DMS153 treated with DMSO at 0.1 percent for 48 hours (cell line): ENCODE results near the gene ZNF787.
"Not testable (repeated sequence)": the region's sequence is repeated elsewhere in the genome, so short reads cannot be mapped to it uniquely, and the experiment has no call there.

Experiments used
- DNase-seq: peaks from one replicate; lab custom pipeline; 2025; ENCODE audit not compliant: unreplicated experiment; lab: John Stamatoyannopoulos, UW

Gene ZNF787

GRCh38 chr19:56121180-56122167 is at the start of gene ZNF787:
Gene ZNF787, minus strand, starts transcription at chr19:56121295. Its CDS starts 18,078 bp downstream, at chr19:56103217.
- peak; percentile 85 for DNase-seq

DNA sequence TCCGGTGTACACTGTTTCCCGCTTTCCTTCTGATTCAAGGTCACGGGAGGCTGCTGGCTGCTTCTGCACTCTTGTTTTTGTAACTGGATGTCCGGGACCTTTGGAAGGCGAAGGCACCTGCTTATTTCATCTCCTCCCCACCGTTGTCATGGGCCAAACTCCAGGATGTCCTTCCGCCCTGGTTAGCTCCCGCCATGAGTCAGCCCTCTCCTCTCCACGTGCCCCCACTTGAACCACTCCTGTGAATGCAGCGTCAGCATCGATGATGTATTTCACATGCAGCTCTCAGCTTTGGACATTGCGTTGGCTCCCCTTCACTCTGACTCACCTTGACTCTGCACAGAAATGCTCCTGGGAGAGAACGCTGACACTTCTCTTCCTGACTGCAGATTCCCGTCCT is 49.2 kb upstream of the ZNF787 start:
- peak; percentile 23 for DNase-seq

DNA sequence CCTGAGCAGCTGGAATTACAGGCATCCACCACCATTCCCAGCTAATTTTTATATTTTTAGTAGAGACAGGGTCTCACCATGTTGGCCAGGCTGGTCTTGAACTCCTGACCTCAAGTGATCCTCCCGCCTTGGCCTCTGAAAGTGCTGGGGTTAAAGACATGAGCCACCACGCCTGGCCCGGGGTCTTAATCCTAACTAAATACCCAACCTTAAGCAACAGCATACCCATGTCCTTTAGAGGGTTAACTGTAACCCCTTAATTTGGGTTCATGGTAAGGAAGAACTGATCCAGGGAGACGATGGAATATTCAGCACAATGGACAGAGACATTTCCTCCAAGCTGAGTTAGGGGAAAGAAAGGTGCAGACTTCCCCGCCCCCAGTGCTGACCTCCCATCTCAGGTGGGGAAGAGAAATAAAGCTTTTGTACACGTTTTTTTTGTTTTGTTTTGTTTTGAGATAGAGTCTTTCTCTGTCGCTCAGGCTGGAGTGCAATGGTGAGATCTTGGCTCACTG is 46.0 kb upstream of the ZNF787 start:
- DNase-seq = no peak

DNA sequence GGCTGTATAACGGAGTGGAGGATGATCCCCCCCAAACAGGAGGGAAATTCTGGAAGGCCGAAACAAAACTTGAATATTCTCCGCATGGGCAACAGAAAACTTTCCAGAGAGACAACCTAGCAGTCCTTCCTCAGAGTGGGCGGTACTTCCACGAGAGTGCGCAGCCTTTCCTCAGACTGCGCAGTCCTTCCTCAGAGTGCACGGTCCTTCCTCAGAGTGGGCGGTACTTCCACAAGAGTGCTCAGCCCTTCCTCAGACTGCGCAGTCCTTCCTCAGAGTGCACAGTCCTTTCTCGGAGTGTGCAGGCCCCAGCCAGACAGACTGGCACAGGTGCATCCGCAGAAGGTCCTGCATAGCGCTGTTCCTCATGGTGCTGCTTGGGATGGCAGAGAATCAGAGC is 42.0 kb upstream of the ZNF787 start:
- no peak for DNase-seq

DNA sequence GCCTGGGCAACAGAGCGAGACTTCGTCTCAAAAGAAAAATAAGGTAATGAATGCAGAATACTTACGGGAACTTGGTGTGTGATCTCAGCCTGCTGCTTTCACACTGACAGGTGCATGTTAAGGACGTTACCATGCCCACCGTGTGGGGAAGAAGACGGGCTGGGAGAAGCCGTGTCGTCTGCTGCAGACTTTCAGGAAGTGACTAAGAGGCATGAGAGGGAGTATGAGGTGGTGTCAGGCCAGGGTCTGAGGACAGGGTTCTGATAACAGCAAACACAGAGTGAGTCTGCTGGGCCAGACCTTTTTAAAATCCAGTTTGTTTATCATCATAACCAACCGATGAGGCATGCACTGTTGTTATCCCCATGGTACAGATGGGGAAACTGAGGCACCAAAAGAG is 41.2 kb upstream of the ZNF787 start:
- no peak for DNase-seq

GRCh38 chr19:56161534-56161933 is 40.4 kb upstream of the ZNF787 start:
- DNase-seq = no peak

DNA sequence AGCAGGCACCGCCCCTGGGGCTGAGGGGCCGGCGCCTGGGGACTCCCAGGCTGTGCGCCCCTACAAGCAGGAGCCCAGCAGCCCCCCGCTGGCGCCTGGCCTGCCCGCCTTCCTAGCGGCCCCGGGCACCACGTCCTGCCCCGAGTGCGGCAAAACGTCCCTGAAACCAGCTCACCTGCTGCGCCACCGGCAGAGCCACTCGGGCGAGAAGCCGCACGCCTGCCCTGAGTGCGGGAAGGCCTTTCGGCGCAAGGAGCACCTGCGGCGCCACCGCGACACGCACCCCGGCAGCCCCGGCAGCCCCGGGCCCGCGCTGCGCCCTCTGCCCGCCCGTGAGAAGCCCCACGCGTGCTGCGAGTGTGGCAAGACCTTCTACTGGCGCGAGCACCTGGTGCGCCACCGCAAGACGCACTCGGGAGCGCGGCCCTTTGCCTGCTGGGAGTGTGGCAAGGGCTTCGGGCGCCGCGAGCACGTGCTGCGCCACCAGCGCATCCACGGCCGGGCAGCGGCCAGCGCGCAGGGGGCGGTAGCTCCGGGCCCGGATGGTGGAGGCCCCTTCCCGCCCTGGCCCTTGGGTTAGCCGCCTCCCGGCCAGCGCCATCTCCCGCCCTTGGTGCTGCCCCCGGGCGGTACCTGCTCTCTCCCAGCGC is 38.7 kb upstream of the ZNF787 start:
- no peak for DNase-seq

DNA sequence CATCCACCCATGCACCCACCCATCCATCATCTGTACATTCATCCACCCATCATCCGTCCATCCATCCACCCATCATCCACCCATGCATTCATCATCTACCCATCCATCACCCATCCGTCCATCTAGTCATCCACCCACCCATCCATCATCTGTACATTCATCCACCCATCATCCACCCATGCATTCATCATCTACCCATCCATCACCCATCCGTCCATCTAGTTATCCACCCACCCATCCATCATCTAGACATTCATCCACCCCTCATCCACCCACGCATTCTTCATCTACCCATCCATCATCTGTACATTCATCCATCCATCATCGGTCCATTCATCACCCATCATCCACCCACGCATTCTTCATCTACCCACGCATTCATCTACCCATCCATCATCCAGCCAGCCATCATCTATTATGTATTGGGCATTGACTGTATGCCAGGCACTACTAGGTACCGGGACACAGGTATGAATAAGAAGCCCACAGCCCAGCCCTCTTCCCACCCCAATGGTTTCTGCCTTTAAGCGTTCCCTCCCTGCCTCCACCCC is 38.0 kb upstream of the ZNF787 start:
- DNase-seq = no peak

- no peak for DNase-seq
These were observed 37.2 kb upstream of the ZNF787 start for GRCh38 chr19:56158170-56158757.

GRCh38 chr19:56156768-56157167 is 35.7 kb upstream of the ZNF787 start:
- no peak for DNase-seq

GRCh38 chr19:56155124-56155687 is 34.1 kb upstream of the ZNF787 start:
- no peak for DNase-seq

DNA sequence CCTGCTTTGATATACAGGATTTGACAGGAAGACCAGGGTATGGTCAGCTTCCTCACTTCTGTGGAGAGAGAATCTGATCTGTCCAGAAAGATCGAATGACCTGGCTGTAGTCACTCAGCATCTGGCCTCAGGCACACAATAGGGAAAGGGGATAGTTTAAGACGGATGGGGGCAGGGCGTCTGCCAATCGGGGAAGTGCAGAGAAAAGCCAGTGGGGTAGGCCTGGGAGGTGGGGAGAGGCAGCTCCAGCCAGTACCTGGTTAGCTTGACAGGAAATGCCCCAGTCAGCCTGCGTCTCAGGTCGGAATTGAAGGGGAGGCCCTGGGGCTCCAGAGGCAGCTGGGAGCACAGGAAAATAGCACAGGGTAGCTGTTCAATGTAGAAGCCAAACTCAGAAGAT is 32.4 kb upstream of the ZNF787 start:
- DNase-seq = no peak

DNA sequence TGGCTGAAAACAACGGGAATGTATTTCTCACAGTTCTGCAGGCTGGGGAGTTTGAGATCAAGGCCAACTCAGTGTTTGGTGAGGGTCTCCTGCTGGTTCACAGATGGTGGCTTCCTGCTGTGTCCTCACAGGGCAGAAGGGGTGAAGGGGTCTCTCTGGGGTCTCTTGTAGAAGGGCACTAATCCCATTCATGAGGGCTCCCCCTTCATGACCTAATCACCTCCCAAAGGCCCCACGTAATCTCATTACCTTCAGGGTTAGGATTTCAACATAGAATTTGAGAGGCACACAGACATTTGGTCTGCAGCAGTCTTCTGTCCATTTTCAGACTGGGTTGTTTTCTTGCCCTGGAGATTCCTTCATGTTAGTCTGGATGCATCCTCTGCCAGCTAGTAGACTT is 31.5 kb upstream of the ZNF787 start:
- DNase-seq = no peak

DNA sequence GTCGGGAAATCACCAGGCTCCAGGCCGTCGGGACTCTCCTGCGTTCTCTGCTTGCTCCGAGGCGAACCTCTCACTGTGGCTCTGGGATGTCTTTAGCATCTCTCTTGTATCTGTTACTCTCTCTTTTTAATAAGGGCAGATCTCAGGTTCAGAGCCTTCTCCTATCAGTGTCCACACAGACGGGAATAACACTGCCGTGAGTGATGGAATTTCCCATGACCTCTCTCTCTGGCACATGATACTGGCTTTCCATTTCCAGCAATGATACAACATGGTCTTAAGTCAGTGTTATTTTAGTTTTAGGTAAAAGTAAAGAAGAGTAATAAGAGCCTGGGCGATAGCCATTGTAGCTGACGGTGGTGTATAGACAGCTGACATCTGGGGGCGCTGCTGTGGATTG is 29.3 kb upstream of the ZNF787 start:
- DNase-seq = no peak

DNA sequence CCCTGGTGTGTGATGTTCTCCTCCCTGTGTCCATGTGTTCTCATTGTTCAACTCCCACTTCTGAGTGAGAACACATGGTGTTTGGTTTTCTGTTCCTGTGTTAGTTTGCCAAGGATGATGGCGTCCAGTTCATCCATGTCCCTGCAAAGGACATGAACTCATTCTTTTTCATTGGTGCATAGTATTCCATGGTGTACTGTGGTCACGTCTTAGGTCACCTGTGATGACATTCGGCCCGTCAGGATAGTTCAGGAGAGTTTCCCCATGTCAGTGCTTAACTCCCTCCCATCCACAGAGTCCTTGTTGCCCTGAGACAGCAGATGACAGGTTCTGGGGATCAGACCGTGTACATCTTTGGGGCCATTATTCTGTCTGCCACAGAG is 28.6 kb upstream of the ZNF787 start:
- DNase-seq = no peak

DNA sequence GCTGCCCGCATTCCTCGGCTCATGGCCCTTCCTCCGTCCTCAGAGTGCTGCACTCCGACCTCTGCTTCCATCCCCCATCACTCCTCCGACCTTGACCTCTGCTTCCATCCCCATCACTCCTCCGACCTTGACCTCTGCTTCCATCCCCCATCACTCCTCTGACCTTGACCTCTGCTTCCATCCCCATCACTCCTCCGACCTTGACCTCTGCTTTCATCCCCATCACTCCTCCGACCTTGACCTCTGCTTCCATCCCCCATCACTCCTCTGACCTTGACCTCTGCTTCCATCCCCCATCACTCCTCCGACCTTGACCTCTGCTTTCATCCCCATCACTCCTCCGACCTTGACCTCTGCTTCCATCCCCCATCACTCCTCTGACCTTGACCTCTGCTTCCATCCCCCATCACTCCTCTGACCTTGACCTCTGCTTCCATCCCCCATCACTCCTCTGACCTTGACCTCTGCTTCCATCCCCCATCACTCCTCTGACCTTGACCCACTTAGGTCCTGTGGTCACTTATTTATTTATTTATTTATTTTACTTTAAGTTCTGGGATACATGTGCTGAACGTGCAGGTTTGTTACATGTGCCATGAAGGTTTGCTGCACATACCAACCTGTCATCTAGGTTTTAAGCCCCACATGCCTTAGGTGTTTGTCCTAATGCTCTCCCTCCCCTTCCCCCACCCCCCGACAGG is 28.0 kb upstream of the ZNF787 start:
- DNase-seq = not testable (repeated sequence)

GRCh38 chr19:56148096-56148495 is 27.0 kb upstream of the ZNF787 start:
- DNase-seq = no peak

DNA sequence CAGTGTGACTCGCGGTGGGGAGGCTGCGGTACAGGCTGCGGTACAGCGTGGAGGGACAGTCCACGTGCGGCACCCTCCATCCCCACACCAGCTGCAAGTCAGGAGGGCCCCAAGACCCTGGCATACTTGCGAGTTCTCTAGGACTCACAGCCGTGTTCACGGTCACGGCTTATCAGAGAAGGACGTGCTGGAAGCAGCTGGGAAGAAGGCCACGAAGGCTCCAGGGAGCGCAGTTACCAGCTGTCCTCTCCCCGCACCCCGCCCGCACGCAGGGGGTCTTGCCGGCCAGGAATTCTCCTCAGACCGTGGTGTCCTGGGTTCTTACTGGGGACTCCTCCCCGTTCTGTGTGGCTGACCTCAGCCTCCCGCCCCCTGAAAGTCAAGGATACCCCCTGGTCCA is 26.2 kb upstream of the ZNF787 start:
- DNase-seq = no peak

DNA sequence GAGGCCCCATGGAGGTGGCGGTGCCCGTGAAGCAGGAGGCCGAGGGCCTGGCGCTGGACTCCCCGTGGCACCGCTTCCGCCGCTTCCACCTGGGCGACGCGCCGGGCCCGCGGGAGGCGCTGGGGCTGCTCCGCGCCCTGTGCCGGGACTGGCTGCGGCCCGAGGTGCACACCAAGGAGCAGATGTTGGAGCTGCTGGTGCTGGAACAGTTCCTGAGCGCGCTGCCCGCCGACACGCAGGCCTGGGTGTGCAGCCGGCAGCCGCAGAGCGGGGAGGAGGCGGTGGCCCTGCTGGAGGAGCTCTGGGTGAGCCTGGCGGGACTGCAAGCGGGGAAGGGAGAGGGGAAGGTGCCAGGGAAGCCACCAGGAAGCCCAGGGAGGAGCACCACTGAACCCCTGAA is 25.8 kb upstream of the ZNF787 start:
- DNase-seq = no peak

- DNase-seq = no peak
These were observed 24.6 kb upstream of the ZNF787 start for GRCh38 chr19:56145698-56146097.
